Endothelial cell (in vitro differentiated cells): Measurements from ENCODE around the gene SORCS2. TPM values are rescaled to one million over a fixed set of nuclear protein-coding genes. Genes with fewer than 3 reads are reported as not detected.

ENCODE experiments used
- DNase-seq: peaks from one replicate; pipeline ENCODE4 v3.0.0; 2021; ENCODE audit warnings: low spot score
- H3K27ac Mint-ChIP-seq: one replicate; pipeline ENCODE4 v1.8.0; 2021; ENCODE audit warnings: mixed read lengths, inconsistent platforms; ENCODE audit not compliant: unreplicated experiment
- H3K27me3 Mint-ChIP-seq: one replicate; pipeline ENCODE4 v1.8.0; 2021; ENCODE audit warnings: mild to moderate bottlenecking, moderate library complexity, mixed read lengths, inconsistent platforms; ENCODE audit not compliant: unreplicated experiment
- H3K36me3 Mint-ChIP-seq: one replicate; pipeline ENCODE4 v1.8.0; 2021; ENCODE audit warnings: mild to moderate bottlenecking, low read depth, mixed read lengths, inconsistent platforms; ENCODE audit not compliant: unreplicated experiment
- H3K4me1 Mint-ChIP-seq: one replicate; pipeline ENCODE4 v1.8.0; 2021; ENCODE audit warnings: mild to moderate bottlenecking, mixed read lengths, inconsistent platforms; ENCODE audit not compliant: unreplicated experiment
- H3K4me3 Mint-ChIP-seq: one replicate; pipeline ENCODE4 v1.8.0; 2021; ENCODE audit warnings: mild to moderate bottlenecking, mixed read lengths, inconsistent platforms; ENCODE audit not compliant: unreplicated experiment
- H3K9me3 Mint-ChIP-seq: one replicate; pipeline ENCODE4 v1.8.0; 2021; ENCODE audit warnings: mixed read lengths, inconsistent platforms; ENCODE audit not compliant: unreplicated experiment
- CTCF ChIP-seq: fragments of 200-600 bp; sonication (generic); IDR thresholded peaks from one replicate; pipeline ENCODE4 v1.5.0; 2021; ENCODE audit warnings: antibody characterized with exemption; ENCODE audit not compliant: unreplicated experiment
- total RNA-seq: library from RNA; stranded (reverse); fragmentation: NEBNext Ultra II Directional; extraction: Animal tissue kit (Norgen Biotek cat#: 25700); gene quantifications from one replicate; pipeline ENCODE4 v1.2.1, GENCODE V29; 2021; ENCODE audit not compliant: unreplicated experiment

SORCS2 gene
- total RNA-seq, 1 donor from 2014 or later = 1.3 TPM

DNA sequence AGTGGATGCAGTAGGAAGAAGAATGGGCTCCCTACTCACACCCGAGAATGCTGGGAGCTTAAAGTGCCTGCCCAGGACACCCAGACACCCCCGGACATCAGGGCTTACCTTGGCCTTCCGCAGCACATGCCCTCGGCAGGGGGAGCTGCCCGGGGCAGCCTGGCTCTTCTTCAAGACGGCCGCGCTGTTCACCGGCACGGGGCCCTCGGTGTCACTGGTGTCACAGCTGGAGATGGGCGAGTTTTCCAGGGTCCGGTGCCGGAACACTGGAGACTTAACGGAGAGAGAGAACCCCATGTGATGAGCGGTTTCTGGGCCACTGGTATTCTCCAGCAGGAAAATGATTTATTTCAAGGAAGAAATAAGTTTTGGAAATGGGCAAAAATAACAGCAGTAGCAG, 576.4 kb downstream of the SORCS2 start:
- Mint-ChIP-seq H3K27ac (no peak overlapping the region), H3K9me3 (no peaks in the 10 kb centered on the region), H3K4me3 (peak overlapping the region; percentile 59)

GRCh38 chr4:7769396-7770223, 577.3 kb downstream of the SORCS2 start:
- Mint-ChIP-seq H3K4me3 (no peak overlapping the region), H3K4me1 (peaks cover 4% of the 10 kb centered on the region), H3K27ac (no peak overlapping the region), H3K9me3 (no peaks in the 10 kb centered on the region), H3K27me3 (peaks cover 10% of the 10 kb centered on the region), H3K36me3 (peaks cover 52% of the 10 kb centered on the region)
- no peak for DNase-seq
- TF ChIP-seq CTCF = no peak

More for the DNA sequence above, 576.4 kb downstream of the SORCS2 start:
- DNase-seq = no peak
- no peak for TF ChIP-seq CTCF
- H3K4me1 Mint-ChIP-seq = peaks cover 4% of the 10 kb centered on the region
- peaks cover 10% of the 10 kb centered on the region for H3K27me3 Mint-ChIP-seq
- H3K36me3 Mint-ChIP-seq = peaks cover 46% of the 10 kb centered on the region

DNA sequence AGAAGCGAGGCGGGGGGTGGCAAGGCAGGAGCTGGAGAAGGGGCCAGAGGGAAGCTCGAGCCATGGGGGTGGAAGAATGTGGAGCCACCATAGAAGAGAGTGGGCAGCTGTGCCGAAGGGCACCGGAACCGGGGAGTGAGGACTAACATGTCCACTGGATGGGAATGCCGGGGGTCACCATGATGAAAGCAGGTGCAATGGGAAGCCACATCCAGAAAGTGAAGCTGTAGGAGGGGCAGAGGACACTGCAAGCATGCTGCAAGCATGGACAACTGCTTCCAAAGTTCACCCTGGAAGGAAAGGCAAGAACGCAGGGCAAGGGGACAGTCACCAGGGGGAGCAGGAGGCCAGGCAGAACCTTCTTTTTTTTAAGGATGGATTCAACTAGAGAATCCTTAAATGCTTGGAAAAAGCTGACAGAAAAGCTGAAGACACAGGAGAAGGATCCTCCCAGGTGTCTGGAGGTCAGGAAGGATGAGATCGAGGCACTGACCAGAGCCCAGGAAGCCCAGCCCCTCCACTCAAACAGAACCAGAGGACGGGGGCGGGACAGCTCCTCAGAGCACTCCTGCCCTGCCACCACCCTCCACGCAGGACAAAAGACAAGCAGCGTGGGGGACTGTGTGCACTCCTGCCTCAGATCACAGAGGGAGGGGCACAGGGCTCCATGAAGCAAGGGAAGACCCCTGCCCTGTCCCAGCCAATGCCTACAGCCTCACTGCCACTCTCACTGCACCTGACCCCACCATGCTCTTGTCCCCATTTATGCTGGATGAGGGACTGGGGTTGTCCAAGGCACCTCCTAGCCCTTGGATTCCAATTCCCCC, 578.1 kb downstream of the SORCS2 start:
- peak; percentile 47 for DNase-seq
- Mint-ChIP-seq H3K4me1 (peaks cover 4% of the 10 kb centered on the region), H3K4me3 (no peak overlapping the region), H3K27ac (no peak overlapping the region), H3K27me3 (peaks cover 10% of the 10 kb centered on the region), H3K9me3 (no peaks in the 10 kb centered on the region), H3K36me3 (peaks cover 55% of the 10 kb centered on the region)
- TF ChIP-seq CTCF = peak; percentile 14

- Mint-ChIP-seq H3K27ac (no peak overlapping the region), H3K36me3 (peaks cover 57% of the 10 kb centered on the region), H3K27me3 (peaks cover 10% of the 10 kb centered on the region), H3K4me3 (no peak overlapping the region), H3K9me3 (no peaks in the 10 kb centered on the region), H3K4me1 (peaks cover 4% of the 10 kb centered on the region)
- DNase-seq = no peak
- no peak for TF ChIP-seq CTCF
These were observed 578.7 kb downstream of the SORCS2 start for GRCh38 chr4:7771056-7771455.
